NCI-H1105 treated with DMSO at 0.1 percent for 48 hours (cell line): ENCODE results near the gene B4GAT1.
"Not testable (repeated sequence)": the region's sequence is repeated elsewhere in the genome, so short reads cannot be mapped to it uniquely, and the experiment has no call there.

Experiments used
- DNase-seq: peaks from one replicate; lab custom pipeline; 2025; lab: John Stamatoyannopoulos, UW

The B4GAT1 gene

GRCh38 chr11:66347425-66348276, at the start of gene B4GAT1:
Gene B4GAT1 (minus strand): TSS chr11:66347629. CDS start chr11:66347545, 84 bp downstream.
- peak; percentile 80 for DNase-seq

GRCh38 chr11:66393954-66394353, 46.5 kb upstream of the B4GAT1 start:
- DNase-seq = no peak

- DNase-seq = no peak
Observed at GRCh38 chr11:66391322-66391721, 43.9 kb upstream of the B4GAT1 start.

- DNase-seq = peak; percentile 49
Observed at GRCh38 chr11:66388780-66389386, 41.5 kb upstream of the B4GAT1 start.

DNA sequence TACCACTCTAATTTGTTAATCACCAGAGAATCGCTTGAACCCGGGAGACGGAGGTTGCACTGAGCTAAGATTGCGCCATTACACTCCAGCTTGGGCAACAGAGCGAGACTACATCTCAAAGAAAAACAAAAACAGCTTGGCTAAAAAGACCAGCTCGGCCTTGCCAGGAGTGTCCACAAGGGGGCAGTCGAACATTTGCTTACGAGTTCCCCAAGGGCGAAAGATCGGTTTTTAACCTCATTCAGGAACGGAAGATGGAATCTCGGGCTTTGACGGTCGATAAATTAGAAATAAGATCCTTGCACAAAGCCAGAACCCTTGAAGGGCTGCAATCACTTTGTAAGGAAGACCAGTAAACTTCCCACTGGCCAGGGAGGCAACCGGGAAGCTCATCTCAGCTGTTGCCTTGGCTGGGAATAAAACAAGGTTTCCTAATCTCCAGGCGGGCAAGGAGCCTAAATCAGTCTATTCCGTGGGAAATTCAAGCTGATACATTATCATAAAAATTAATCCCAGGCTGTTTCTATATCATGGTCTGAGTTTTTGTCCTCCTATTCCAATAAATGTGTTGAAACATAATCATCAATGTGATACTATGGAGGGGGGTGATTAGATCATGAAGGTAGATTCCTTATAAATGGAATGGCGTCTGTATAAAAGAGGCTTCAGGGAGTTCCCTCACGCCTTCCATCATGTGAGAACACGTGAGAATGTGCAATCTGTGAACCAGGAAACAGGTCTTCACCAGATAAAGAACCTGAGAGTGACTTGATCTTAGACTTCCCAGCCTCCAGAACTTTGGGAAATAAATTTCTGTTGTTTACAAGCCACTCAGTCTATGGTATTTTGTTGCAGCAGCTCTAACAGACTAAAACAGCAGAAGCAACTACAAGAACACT, 39.0 kb upstream of the B4GAT1 start:
- peak; percentile 81 for DNase-seq

- DNase-seq = not testable (repeated sequence)
Observed at GRCh38 chr11:66384316-66384715, 36.9 kb upstream of the B4GAT1 start.

DNA sequence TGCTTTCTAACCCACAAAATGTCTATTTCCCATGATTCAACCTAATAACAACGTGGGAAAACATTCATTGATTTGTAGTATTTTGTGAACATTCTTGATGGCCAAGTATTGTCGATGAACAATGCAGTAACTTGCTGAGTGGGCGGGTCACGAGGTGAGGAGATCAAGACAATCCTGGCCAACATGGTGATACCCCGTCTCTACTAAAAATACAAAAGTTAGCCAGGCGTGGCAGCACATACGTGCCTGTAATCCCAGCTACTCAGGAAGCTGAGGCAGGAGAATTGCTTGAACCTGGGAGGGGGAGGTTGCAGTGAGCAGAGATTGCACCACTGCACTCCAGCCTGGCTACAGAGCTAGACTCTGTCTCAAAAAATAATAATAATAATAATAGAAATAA, 32.8 kb upstream of the B4GAT1 start:
- not testable (repeated sequence) for DNase-seq

GRCh38 chr11:66373690-66374287, 26.4 kb upstream of the B4GAT1 start:
- not testable (repeated sequence) for DNase-seq

- no peak for DNase-seq
Observed at GRCh38 chr11:66373265-66373664, 25.8 kb upstream of the B4GAT1 start.

DNA sequence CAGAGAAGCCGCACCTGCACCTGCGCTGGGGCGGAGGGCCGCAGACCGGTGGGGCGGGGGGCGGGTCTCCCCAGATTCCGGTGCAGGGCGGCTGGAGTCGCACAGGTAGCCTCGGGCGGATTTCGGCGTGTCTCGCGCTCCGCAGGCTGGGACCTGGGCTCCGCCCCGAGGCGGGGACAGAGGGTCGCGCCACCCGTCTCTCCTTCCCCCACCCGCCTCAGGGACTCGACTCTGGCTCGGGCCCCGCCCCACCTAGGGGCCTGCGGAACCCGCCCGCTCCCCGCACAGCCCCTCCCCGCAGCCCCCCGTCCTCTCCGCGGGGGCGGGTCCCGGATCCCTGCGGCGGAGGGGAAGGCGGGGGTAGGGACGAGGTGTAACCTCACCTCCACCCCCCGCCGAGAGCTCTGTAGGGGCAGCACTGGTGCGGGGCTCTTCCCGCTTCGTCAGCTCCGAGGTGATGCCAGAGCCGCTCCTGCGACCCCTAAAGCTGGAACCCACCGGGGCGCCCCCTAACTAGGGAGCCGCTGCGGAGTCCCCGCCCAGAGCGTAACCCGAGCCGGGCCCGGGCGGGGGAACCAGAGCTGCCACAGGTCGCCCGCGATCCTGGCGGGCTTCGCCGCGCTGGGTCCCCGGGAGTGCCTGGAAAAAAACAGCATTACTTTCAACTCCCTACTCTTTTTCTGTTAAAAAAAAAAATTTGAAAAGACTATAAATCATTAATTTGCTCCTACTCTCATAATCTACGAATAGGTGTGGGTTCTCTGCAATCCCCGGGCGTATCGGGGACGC, 24.4 kb upstream of the B4GAT1 start, which contains the start of gene SLC29A2:
Gene SLC29A2 (minus strand): TSS at position 134 of the 789 bp plus-strand sequence. CDS start 169 bp downstream, outside the sequence.
- peak; percentile 90 for DNase-seq

- DNase-seq = no peak
Observed at GRCh38 chr11:66369073-66369894, 21.9 kb upstream of the B4GAT1 start.

GRCh38 chr11:66368484-66368883, 21.1 kb upstream of the B4GAT1 start:
- no peak for DNase-seq

- no peak for DNase-seq
Observed at GRCh38 chr11:66367561-66368312, 20.3 kb upstream of the B4GAT1 start.

DNA sequence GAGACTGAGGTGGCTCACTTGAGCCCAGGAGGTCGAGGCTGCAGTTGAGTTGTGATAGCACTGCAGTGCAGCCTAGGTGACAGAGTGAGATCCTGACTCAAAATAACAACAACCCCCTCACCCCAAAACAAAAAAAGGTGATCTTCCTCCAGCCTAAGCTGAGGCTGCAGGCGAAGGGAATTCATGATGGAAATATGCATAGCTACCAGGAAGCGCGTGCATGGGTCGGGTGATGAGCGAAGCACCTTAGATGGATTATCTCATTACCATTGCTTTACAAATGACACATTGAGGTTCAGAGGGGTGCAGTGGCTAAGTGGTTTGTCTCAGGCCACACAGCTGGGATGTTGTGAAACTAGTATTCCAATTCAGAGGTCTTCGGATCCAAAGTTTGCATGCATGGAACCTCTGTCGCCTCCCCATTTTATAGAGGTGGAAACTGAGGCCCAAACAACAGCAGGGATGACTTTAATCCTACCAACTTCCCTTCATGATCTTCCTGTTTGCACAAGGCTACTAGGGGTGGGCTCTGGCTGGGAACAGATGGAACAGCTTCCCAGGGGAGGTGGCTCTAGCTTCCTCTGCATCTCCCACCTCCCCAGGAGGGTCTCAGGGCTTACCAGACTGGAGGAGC, 19.5 kb upstream of the B4GAT1 start:
- no peak for DNase-seq

- DNase-seq = no peak
Observed at GRCh38 chr11:66365711-66366619, 18.5 kb upstream of the B4GAT1 start.

GRCh38 chr11:66365166-66365565, 17.7 kb upstream of the B4GAT1 start:
- no peak for DNase-seq

DNA sequence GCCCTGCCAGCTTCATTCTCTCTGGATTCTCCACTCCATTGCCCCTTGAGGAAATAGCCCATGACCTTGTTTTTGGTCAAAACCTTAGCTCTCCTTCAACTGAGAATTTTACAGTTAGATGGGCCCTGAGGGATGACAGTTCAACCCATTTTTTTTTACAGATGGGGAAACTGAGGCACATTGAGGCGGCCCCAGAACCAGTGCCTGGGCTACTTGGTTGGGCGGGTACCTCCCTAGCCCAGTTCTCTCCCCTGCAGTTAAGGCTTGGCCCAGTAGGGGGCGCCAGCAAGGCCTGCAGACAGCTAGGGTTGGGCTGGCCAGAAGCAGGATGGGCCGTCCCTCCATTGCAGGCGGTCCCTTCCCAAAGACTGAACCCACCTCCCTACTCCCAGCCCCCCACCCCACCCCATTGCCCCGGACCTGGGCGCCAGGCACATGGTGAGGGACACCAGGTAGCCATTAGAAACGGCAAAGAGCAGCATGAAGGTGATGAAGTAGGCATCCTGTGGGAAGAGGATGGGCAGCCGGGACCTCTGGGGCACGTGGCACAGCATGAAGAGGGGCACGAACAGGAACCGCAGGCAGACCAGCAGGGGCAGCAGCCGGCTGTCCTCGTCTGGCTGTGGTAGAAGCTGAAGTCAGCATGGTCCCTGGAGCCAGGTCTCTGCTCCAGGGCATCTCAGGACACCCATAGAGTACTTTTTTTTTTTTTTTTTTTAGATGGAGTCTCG, 16.5 kb upstream of the B4GAT1 start:
- DNase-seq = no peak
